NCI-H2171 (cell line): ENCODE measurements around the gene RIT1.
A peak's percentile ranks its signal among the peaks of the same experiment; 100 is the strongest.

Experiments
- DNase-seq: peaks from one replicate; lab custom pipeline; 2025; lab: John Stamatoyannopoulos, UW

The RIT1 gene, protein sequence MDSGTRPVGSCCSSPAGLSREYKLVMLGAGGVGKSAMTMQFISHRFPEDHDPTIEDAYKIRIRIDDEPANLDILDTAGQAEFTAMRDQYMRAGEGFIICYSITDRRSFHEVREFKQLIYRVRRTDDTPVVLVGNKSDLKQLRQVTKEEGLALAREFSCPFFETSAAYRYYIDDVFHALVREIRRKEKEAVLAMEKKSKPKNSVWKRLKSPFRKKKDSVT

DNA sequence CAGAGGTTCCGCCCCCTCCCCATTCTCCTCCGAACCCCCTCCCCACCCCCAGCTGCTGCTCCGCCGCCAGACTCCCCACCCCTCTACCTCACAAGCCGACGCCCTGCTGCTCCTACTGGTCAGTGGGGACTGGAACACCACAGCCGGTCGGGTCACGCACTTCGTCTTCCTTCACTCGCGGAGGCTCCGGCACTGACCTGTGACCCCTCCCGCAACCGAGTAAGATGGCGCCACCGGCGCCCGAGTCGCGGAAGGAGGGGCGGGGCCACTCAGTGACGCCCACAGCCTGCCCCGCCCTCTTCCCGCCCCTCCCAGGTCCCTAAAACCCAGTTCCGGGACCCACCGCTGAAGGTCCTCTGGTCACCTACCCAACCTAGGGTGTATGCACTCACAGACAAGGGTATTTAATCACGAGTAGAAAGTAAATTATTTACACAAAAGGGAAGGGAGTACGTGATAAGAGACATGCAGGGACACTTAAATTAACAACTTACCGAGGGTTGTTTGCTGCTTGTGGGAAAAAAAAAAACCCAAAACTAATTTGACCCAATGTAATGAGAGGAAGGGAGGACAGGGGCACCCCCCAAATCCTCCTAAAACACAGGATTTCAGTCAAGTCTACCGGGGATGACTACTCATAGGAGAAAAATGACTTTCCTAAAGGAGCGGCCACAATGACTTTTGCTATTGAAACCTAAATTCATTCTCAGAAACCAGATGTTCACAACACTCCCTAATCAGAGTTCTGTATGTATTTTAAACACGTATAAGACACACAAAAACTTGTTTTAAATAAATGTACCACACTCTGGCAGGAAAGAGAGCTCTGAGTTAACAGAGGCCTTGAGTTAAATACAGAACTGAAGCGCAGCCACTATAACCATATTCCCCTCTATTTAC lies at the start of gene RIT1:
Gene RIT1, minus strand, starts transcription at position 194 of the 900 bp plus-strand sequence. CDS start 588 bp downstream, outside the sequence.
- DNase-seq = peak; percentile 74

- no peak for DNase-seq
These were observed 49.1 kb upstream of the RIT1 start for GRCh38 chr1:155960081-155960745.

DNA sequence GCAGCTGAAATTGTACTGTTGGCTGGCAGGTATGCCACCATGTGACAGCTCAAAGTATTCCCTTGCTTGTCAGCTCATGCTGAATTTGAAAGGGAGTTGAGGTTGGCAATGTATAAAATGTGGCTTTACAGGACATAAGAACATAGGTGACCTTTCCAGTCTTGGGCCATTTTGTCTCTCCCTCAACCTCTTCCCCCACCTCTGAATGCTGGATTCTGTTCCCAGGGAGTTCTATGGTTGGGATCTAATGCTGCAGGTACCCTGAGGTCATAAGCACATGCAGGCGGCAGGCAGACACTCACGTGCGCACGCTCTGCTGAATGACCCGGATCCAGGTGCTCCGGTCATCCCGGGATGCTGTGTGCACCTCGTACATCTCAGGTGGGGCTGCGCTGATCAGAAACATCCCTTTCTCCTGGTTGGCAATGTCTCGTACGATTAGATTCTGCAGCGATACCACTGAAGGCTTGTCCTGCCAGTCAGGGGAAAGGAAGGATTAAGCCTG lies 46.3 kb upstream of the RIT1 start:
- DNase-seq = no peak

- no peak for DNase-seq
These were observed 43.5 kb upstream of the RIT1 start for GRCh38 chr1:155954645-155955044.

GRCh38 chr1:155952505-155952890 lies 41.3 kb upstream of the RIT1 start:
- DNase-seq = no peak

- no peak for DNase-seq
These were observed 40.8 kb upstream of the RIT1 start for GRCh38 chr1:155951753-155952504.

DNA sequence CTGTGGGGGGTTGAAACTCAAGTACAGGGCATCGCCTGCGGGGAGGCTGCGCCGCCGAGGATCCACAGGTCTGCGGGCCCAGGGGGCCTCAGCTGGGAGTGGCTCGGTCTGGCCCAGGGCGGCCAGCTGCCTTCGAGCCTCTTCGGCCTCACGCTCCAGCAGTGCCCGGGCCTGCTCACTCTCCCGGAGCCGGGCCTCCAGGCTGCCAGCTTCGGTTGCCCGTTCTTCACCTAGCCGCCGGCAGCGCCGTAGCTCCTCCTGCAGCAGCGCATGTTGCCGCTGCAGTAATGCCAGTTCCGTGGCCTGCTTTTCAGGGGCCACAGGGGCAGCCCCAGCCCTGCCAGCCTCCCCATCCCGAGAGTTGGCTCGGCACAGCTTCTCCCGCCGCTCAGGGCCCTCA lies 39.7 kb upstream of the RIT1 start:
- DNase-seq = no peak

DNA sequence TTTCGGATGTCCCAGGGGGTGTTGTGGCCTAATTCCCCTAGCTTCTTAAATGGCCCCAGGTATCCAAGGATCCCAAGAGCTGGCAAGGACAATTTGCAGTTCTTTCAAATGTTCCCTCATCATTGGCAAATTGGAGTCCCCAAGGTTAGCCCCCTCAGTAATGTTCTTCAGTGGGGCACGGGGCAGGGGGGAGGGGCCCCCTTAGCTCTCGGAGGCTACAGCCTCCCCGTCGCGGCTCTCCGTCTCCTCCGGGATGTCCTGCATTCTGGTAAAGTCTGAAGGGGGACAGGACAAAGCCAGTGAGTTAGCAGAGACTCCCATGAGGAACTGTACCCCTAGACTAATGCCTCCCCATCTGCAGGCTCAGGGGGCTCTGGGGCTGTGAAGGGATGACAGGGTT lies 36.6 kb upstream of the RIT1 start:
- DNase-seq = no peak

- DNase-seq = no peak
These were observed 36.1 kb upstream of the RIT1 start for GRCh38 chr1:155947292-155947691.

DNA sequence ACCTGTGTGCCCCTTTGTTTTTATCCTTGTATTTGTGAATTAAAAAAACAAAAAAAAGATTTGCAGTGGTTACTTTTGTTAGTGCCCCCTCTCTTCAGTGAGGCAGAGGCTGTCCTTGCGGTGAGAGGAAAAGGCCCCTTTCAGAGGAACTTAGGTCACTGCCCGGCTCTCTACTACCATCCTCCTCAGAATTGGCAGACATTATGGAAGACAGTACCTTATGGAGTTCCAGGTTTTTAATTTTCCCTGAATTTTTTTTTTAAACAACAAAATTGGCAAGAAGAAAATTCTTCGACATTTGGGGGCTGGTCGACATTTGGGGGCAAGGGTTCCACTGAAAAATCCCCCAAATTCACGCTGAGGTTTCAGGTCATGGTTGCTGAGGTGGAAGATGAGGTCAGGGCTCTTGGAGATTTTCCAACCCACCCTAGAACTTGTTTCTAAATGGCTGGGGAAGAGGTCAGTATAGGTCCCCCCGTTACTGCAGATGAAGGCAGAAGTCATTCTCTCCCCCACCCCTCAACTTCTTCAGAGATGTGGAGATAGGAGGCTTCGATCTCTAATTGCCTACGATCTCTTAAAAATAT lies 35.6 kb upstream of the RIT1 start:
- DNase-seq = no peak

DNA sequence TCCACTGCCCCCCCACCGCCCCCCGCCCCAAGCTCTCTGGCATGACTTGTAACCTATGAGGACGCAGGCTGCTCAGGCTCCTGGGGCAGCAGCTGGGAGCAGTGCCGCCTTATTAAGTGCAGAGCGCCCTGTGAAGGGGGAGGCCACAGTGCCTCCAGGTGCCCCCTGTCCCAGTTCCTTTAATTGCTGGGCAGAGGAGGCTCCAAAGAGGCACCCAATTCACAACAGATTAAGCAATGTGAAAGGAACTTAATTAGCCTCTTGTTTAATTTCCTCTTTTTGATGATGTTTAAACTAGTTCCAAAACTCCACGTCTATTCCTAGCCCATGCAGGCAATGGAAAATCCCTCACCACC lies 33.3 kb upstream of the RIT1 start:
- no peak for DNase-seq

GRCh38 chr1:155942578-155943141 lies 31.5 kb upstream of the RIT1 start:
- DNase-seq = no peak

- no peak for DNase-seq
These were observed 30.8 kb upstream of the RIT1 start for GRCh38 chr1:155941845-155942531.

- no peak for DNase-seq
These were observed 30.1 kb upstream of the RIT1 start, which contains the start of gene RXFP4 for GRCh38 chr1:155940993-155941844. TSS of gene RXFP4 (plus strand) at chr1:155941638. CDS start at chr1:155941710, 72 bp downstream.

- DNase-seq = no peak
These were observed 29.4 kb upstream of the RIT1 start for GRCh38 chr1:155940482-155940992.

GRCh38 chr1:155938220-155938627 lies 27.1 kb upstream of the RIT1 start:
- peak; percentile 58 for DNase-seq

DNA sequence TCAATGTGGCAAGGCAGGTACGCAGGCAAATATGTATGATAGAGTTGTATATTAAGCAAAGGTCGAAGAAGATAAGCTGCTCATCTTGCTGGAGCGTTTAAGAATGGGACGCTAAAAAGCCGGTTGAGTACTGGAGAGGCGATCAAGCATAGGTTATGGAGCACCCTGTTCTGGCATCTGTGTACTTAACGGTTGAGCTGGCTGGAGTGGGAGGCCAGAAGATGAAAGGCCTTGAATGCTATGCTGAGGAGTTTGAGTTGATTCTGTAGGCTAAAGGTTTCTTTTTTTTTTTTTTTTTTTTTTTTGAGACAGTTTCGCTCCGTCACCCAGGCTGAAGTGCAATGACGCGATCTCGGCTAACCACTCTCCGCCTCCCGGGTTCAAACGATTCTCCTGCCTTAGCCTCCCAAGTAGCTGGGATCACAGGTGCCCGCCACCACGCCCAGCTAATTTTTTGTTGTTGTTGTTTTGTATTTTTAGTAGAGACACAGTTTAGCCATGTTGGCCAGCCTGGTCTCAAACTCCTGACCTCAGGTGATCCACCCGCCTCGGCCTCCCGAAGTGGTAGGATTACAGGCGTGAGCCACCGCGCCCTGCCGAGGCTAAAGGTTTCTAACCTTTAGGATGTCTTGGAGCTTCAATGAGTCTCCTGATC lies 23.9 kb upstream of the RIT1 start:
- DNase-seq = peak; percentile 65

- DNase-seq = peak; percentile 98
These were observed 23.2 kb upstream of the RIT1 start, which contains the start of gene KHDC4 for GRCh38 chr1:155934097-155934935. TSS of gene KHDC4 (minus strand) at chr1:155934413. CDS start at chr1:155934373, 40 bp downstream.
